ENCODE measurements around the gene ISL2.
A peak's percentile ranks its signal among the peaks of the same experiment; 100 is the strongest.

Gene ISL2

GRCh38 chr15:76342058-76342381, 5.4 kb downstream of the ISL2 start:
- DNase-seq (ENCODE audit: low spot score), result no peak

GRCh38 chr15:76342382-76343201, 6.0 kb downstream of the ISL2 start:
- DNase-seq (ENCODE audit: low spot score), result no peak

- DNase-seq (ENCODE audit: low spot score), result no peak
These were observed 6.9 kb downstream of the ISL2 start for GRCh38 chr15:76343313-76343996.

GRCh38 chr15:76344893-76345582, 8.5 kb downstream of the ISL2 start:
- no peak for DNase-seq (ENCODE audit: low spot score)

GRCh38 chr15:76345583-76345879, 9.0 kb downstream of the ISL2 start:
- no peak for DNase-seq (ENCODE audit: low spot score)

GRCh38 chr15:76345880-76346668, 9.5 kb downstream of the ISL2 start:
- DNase-seq (ENCODE audit: low spot score), result peak; percentile 16

GRCh38 chr15:76346669-76347481, 10.3 kb downstream of the ISL2 start:
- peak; percentile 24 for DNase-seq (ENCODE audit: low spot score)

- no peak for DNase-seq (ENCODE audit: low spot score)
These were observed 11.0 kb downstream of the ISL2 start for GRCh38 chr15:76347482-76348055.

GRCh38 chr15:76349301-76350070, 12.9 kb downstream of the ISL2 start:
- DNase-seq (ENCODE audit: low spot score), result no peak

- DNase-seq (ENCODE audit: low spot score), result no peak
These were observed 16.5 kb downstream of the ISL2 start for GRCh38 chr15:76353023-76353577.

- DNase-seq (ENCODE audit: low spot score), result no peak
These were observed 17.3 kb downstream of the ISL2 start for GRCh38 chr15:76353903-76354302.

GRCh38 chr15:76354823-76355440, 18.4 kb downstream of the ISL2 start:
- DNase-seq (ENCODE audit: low spot score), result no peak

GRCh38 chr15:76358453-76358852, 21.9 kb downstream of the ISL2 start:
- no peak for DNase-seq (ENCODE audit: low spot score)

GRCh38 chr15:76359152-76359551, 22.6 kb downstream of the ISL2 start:
- no peak for DNase-seq (ENCODE audit: low spot score)

GRCh38 chr15:76360416-76360815, 23.8 kb downstream of the ISL2 start:
- DNase-seq (ENCODE audit: low spot score), result no peak

GRCh38 chr15:76363251-76363650, 26.7 kb downstream of the ISL2 start:
- DNase-seq (ENCODE audit: low spot score), result no peak

- DNase-seq (ENCODE audit: low spot score), result no peak
These were observed 30.1 kb downstream of the ISL2 start for GRCh38 chr15:76366714-76367113.

- no peak for DNase-seq (ENCODE audit: low spot score)
These were observed 31.6 kb downstream of the ISL2 start for GRCh38 chr15:76368122-76368621.

GRCh38 chr15:76376029-76376428, 39.5 kb downstream of the ISL2 start:
- no peak for DNase-seq (ENCODE audit: low spot score)
